Body of pancreas (tissue), 4 donors: ENCODE results near the gene SUPT3H. TPM values are rescaled to one million over a fixed set of nuclear protein-coding genes. Genes with fewer than 3 reads are reported as not detected.
A peak's percentile ranks its signal among the peaks of the same experiment; 100 is the strongest.

Source experiments
- ATAC-seq: fragments of 150-250 bp; one replicate; pipeline ENCODE4 v1.9.1; 2016
- DNase-seq, 4 donors: peaks; one replicate each; pipeline ENCODE4 v3.0.0-alpha.2; 2019
- H3K27ac ChIP-seq, 4 donors: fragments of 200-600 bp; sonication (generic); 1 replicate in 3 of 4; 2 replicates in 1 of 4; pipeline versions ENCODE4 v1.5.1 to v1.6.1; 2016 to 2019; ENCODE audit warnings: mild to moderate bottlenecking in 1 of 4, mixed read lengths in 1 of 4, moderate library complexity in 1 of 4
- H3K27me3 ChIP-seq, 2 donors: fragments of 200-600 bp; sonication (generic); one replicate each; pipeline ENCODE4 v1.6.0; 2016; ENCODE audit warnings: mild to moderate bottlenecking in 1 of 2
- H3K36me3 ChIP-seq, 2 donors: fragments of 200-600 bp; sonication (generic); replicated peaks in 1 of 2; 2 replicates each; pipeline ENCODE4 v1.5.1; 2016; ENCODE audit warnings: low read depth in 2 of 2; ENCODE audit not compliant: insufficient read depth in 1 of 2
- H3K4me1 ChIP-seq: fragments of 200-600 bp; sonication (generic); one replicate; pipeline ENCODE4 v1.6.0; 2016
- H3K4me3 ChIP-seq, 2 donors: fragments of 200-600 bp; sonication (generic); 1 replicate in 1 of 2; 2 replicates in 1 of 2; pipeline ENCODE4 v1.5.1; 2016 to 2019
- H3K9me3 ChIP-seq, 3 donors: fragments of 200-600 bp; sonication (generic); 1 replicate in 2 of 3; 2 replicates in 1 of 3; pipeline ENCODE4 v1.5.1; 2016
- CTCF ChIP-seq, 7 experiments: fragments of 450-650 bp in 4 of 7; fragments of 200-600 bp in 3 of 7; sonication (generic) in 3 of 7; IDR thresholded peaks; one replicate each; pipeline ENCODE4 v1.5.1; 2016 to 2019; ENCODE audit warnings: antibody characterized with exemption in 7 of 7
- POLR2A ChIP-seq, 3 donors: fragments of 450-650 bp; IDR thresholded peaks; one replicate each; pipeline ENCODE4 v1.6.1; 2016; ENCODE audit warnings: antibody characterized with exemption in 3 of 3, mild to moderate bottlenecking in 2 of 3
- WGBS, 2 donors: methylation state at CpG; one replicate each; pipeline ENCODE4 v1.1.5; 2017; 5-methylcytosine and 5-hydroxymethylcytosine counted together
- intact Hi-C: fragments of 100-400 bp; cut with DNase I; formaldehyde crosslinking; loops from one replicate; pipeline ENCODE4 v1.15.1; 2023
- total RNA-seq, 2 donors: library from RNA; depleted of rRNA; stranded (reverse); fragments of >200 nt; gene quantifications; one replicate each; pipeline ENCODE4 v1.1.0, GENCODE V29; 2016

The SUPT3H gene
- total RNA-seq, 2 donors from 2014 or later: 4.9 to 6.7 TPM

- Histone ChIP-seq H3K4me1 (peaks cover 6% of the 10 kb centered on the region), H3K4me3 (no peak overlapping the region), H3K9me3 (no peaks in the 10 kb centered on the region), H3K36me3 (no peaks in the 10 kb centered on the region), H3K27me3 (no peaks in the 10 kb centered on the region), H3K27ac (no peak overlapping the region)
- ATAC-seq (no peak), DNase-seq (no peak)
- intact Hi-C loops: no loop called here
- TF ChIP-seq CTCF (IDR thresholded peaks at IDR 0.05) (no peak), POLR2A (IDR thresholded peaks at IDR 0.05) (no peak)
- WGBS, 2 donors: 78 to 81% methylated on average over 2 of the region's 2 CpGs
These were observed 4.7 kb upstream of the SUPT3H start for GRCh38 chr6:45382391-45382790.

GRCh38 chr6:45378334-45378926 lies 696 bp upstream of the SUPT3H start:
- WGBS, 2 donors: 0 to 1% methylated on average over 21 of the region's 21 CpGs
- Histone ChIP-seq H3K9me3 (no peaks in the 10 kb centered on the region), H3K4me1 (peaks cover 10% of the 10 kb centered on the region), H3K36me3 (no peaks in the 10 kb centered on the region), H3K4me3 (peak overlapping the region; percentile 78 to 86), H3K27me3 (no peaks in the 10 kb centered on the region), H3K27ac (peak overlapping the region; percentile 94 to 99 (median 96))
- intact Hi-C loops: no loop called here
- DNase-seq: peak in 3 of 4 donors; percentile 24 to 36 (median 33)
- ATAC-seq: peak; percentile 21
- TF ChIP-seq POLR2A (IDR thresholded peaks at IDR 0.05): no peak
- no peak for TF ChIP-seq CTCF (IDR thresholded peaks at IDR 0.05)

GRCh38 chr6:45377043-45377553 lies 636 bp downstream of the SUPT3H start:
- no peaks in the 10 kb centered on the region for H3K9me3 ChIP-seq
- WGBS, 2 donors: 0 to 1% methylated on average over 17 to 21 of the region's 21 CpGs
- no peaks in the 10 kb centered on the region for H3K36me3 ChIP-seq
- peak overlapping the region; percentile 78 to 86 for H3K4me3 ChIP-seq
- peaks cover 10% of the 10 kb centered on the region for H3K4me1 ChIP-seq
- peak; percentile 4 for ATAC-seq
- no peak for TF ChIP-seq CTCF (IDR thresholded peaks at IDR 0.05)
- no peak for TF ChIP-seq POLR2A (IDR thresholded peaks at IDR 0.05)
- DNase-seq: peak in 2 of 4 donors; percentile 5 to 8
- intact Hi-C loops: no loop called here
- H3K27me3 ChIP-seq: no peaks in the 10 kb centered on the region
- peak overlapping the region; percentile 94 to 99 (median 96) for H3K27ac ChIP-seq

GRCh38 chr6:45376310-45377042 lies 1.3 kb downstream of the SUPT3H start:
- Histone ChIP-seq H3K4me1 (peaks cover 10% of the 10 kb centered on the region), H3K36me3 (no peaks in the 10 kb centered on the region), H3K27me3 (no peaks in the 10 kb centered on the region), H3K4me3 (peak overlapping the region; percentile 78 to 86), H3K27ac (peak overlapping the region; percentile 94 to 99 (median 96)), H3K9me3 (no peaks in the 10 kb centered on the region)
- WGBS, 2 donors: 14 to 17% methylated on average over 11 of the region's 11 CpGs
- ATAC-seq (no peak), DNase-seq (no peak)
- intact Hi-C loops: no loop called here
- no peak for TF ChIP-seq CTCF (IDR thresholded peaks at IDR 0.05)
- TF ChIP-seq POLR2A (IDR thresholded peaks at IDR 0.05): no peak
